ENCODE data around the gene RNF113B. TPM values are rescaled to one million over a fixed set of nuclear protein-coding genes. Genes with fewer than 3 reads are reported as not detected.
A peak's percentile ranks its signal among the peaks of the same experiment; 100 is the strongest.

The RNF113B gene
- total RNA-seq (2014; rRNA removed; shearing (Covaris generic)), result not detected in 2 replicates

- no peak for DNase-seq (ENCODE audit: low spot score)
Observed at GRCh38 chr13:98176777-98177608, at the start of gene RNF113B. RNF113B (minus strand) TSS chr13:98177269; CDS start chr13:98177236, 33 bp downstream.

GRCh38 chr13:98226496-98226895, 49.4 kb upstream of the RNF113B start:
- no peak for DNase-seq (ENCODE audit: low spot score)

- DNase-seq (ENCODE audit: low spot score), result no peak
Observed at GRCh38 chr13:98225036-98225940, 48.2 kb upstream of the RNF113B start.

DNA sequence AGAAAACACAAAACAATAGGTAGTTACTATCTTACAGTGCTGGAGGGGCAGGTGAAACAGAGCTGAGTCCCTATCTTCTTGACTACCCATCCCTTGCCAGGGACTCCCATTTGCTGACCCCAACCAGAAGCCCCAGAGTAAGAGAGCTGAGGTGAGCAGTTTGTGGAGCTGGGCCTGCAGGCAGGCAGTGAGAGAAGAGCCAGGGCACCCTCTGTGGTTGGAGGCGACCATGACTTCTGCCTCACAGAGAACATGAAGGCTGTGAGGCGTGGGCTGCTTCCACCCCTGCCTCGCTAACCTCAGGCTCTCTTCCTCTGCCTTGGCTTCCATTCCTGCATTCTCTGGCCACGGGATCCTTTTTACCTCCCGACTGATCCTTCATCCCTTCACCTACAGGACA, 47.5 kb upstream of the RNF113B start:
- no peak for DNase-seq (ENCODE audit: low spot score)

- no peak for DNase-seq (ENCODE audit: low spot score)
Observed at GRCh38 chr13:98223741-98224140, 46.7 kb upstream of the RNF113B start.

DNA sequence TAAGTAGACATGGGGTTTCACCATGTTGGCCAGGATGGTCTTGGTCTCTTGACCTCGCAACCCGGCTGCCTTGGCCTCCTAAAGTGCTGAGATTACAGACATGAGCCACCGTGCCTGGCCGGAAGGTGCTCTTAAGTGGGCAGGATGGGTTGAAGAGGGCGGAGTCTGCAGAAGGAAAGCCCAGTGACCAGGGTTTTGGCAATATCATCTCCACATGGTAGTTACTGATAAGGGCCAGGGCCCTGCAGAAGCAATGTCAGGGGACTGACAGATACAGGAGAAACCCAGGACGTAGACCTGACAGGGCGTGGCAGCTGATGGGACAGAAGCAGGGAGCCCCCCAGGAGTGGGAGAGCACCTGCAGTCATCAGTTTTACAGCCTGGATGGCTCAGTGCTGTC, 45.7 kb upstream of the RNF113B start:
- no peak for DNase-seq (ENCODE audit: low spot score)

DNA sequence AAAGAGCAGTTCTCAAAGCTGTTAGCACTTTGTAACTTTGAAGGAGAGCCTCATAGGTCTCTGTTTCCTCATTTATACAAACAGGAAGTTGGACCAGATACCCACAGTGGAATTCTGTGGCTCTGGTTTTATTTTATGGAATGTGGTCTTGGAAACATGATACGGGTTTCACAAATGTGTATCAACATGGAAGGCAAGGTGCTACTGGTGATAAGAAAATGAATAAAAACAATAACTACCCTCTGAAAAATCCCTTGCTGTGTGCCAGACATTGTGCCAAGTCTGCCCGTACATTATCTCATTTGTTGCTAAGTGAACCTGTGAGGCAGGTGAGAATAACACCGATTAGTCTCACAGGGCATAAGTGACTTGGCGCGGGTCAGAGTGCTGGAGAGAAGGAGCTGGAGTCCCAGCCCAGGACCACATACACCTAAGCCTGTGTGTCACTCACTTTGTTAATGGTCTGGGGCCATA, 45.0 kb upstream of the RNF113B start:
- peak; percentile 20 for DNase-seq (ENCODE audit: low spot score)

DNA sequence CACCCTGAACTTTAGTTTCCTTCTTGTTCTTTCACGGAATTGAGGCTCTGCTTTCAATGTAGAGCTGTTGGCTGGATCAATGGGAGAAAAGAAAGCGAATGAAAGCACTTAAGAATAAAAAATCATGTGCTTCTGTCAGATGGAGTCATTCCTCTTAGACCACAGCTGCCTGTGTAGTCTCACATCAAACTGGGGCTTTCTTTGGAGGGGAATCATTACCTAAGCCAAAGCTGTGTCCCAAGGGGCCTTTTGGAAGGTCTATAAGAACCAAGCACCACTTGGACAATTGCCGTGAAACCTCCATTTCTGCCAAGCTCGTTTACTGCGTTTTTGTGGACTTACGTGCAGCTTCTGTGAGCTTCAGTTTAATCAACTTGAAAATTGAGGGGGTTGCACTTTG, 44.2 kb upstream of the RNF113B start:
- DNase-seq (ENCODE audit: low spot score), result no peak

- no peak for DNase-seq (ENCODE audit: low spot score)
Observed at GRCh38 chr13:98220271-98220791, 43.3 kb upstream of the RNF113B start.

- DNase-seq (ENCODE audit: low spot score), result no peak
Observed at GRCh38 chr13:98219685-98220084, 42.6 kb upstream of the RNF113B start.

GRCh38 chr13:98217597-98217996, 40.5 kb upstream of the RNF113B start:
- DNase-seq (ENCODE audit: low spot score), result no peak

GRCh38 chr13:98216711-98217285, 39.7 kb upstream of the RNF113B start:
- DNase-seq (ENCODE audit: low spot score), result no peak

- peak; percentile 92 for DNase-seq (ENCODE audit: low spot score)
Observed at GRCh38 chr13:98216135-98216565, 39.1 kb upstream of the RNF113B start.

DNA sequence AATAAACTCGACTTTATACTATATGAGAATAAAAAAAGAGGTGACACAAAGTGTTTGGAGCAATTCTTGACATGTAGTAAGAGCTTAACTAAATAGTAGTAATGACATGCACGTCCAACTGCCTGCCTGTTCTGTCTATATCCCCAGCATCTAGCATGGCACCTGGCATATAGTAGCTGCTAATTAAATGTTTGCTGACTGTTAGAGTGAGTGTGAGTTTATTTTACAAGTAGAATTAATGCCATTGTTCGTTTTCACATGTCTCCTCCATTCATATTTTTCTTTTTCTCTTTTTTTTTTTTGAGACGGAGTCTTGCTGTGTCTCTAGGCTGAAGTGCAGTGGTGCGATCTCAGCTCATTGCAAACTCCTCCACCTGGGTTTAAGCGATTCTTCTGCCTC, 38.4 kb upstream of the RNF113B start:
- no peak for DNase-seq (ENCODE audit: low spot score)

DNA sequence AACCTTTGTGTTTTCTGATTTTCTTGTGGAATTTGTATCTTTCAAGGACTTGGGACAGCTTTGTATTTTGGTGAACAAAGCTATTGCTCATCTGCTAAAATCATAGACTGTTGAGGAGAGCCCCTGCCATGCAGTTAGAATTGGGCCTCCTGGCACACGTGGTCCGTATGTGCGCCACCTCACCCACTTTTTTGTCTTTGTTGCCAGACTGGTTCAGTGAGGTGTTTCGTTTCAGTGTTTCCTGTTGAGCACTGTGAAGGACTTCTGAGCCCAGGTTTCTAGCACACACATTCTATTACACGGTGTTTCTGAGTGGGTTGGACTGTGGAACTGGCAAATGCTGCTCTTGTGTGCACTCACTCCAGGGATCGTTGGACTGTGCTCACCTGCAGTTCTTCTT, 37.6 kb upstream of the RNF113B start:
- DNase-seq (ENCODE audit: low spot score), result no peak

- DNase-seq (ENCODE audit: low spot score), result peak; percentile 59
Observed at GRCh38 chr13:98214008-98214643, 37.1 kb upstream of the RNF113B start.

- DNase-seq (ENCODE audit: low spot score), result no peak
Observed at GRCh38 chr13:98213354-98213753, 36.3 kb upstream of the RNF113B start.

DNA sequence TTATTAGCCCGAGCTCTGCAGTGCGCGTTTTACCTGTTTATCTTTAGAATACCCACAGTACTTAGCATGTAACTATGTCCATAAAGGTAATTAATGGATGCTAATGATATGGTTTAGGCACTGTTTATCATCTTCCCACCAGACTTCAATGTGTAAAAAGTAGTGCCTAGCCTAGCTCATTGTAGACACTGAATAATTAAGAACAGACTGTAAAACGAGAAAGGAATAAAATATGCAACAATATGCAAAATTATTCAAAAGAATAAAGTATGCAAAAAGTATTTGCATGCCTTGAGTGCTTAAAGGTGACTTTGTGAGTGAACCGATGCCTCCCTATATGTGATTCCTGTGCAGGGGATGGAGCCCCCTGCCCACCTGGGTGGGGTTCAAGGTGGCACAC, 35.7 kb upstream of the RNF113B start:
- no peak for DNase-seq (ENCODE audit: low spot score)

GRCh38 chr13:98208606-98209005, 31.5 kb upstream of the RNF113B start:
- DNase-seq (ENCODE audit: low spot score), result no peak

DNA sequence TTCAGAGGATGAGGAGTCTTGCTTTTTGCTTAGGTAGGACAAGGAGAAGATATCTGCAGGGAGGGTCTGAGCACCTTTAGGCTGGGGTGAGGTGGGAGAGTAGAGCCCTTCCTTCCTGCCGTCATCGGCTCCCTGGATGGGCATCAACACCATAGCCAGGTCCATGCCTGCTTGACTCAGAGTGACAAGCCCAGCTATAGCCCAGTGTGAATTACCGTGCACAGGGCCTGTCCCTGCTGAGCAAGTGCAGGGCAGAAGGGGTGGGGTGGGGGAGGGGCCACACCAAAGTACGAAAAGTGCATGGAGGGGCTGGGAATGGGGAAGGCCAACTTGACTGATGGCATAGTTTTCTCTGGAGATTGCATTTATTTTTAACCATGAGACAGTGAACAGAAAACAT, 30.3 kb upstream of the RNF113B start:
- DNase-seq (ENCODE audit: low spot score), result peak; percentile 39

- peak; percentile 53 for DNase-seq (ENCODE audit: low spot score)
Observed at GRCh38 chr13:98206946-98207345, 29.9 kb upstream of the RNF113B start.

All from A172 (cell line).